ENCODE data around the gene KCNQ1. TPM values are rescaled to one million over a fixed set of nuclear protein-coding genes. Genes with fewer than 3 reads are reported as not detected.

Gene KCNQ1
- total and polyA plus RNA-seq, 2 donors (not counting 1 experiment from before 2014, with no cell fraction given), result 21.5 to 28.8 TPM

GRCh38 chr11:2868506-2869133 is 423.8 kb downstream of the KCNQ1 start:
- Histone ChIP-seq H3K9me3 (ENCODE audit: control extremely low read depth in 1 of 3, control insufficient read depth in 2 of 3, insufficient read depth in 1 of 3, low read length in 2 of 3) (peaks cover 0 to 17% (median 0%) of the 10 kb centered on the region in 3 donors), H3K27me3 (replicated peaks in 1 of 4; ENCODE audit: control extremely low read depth in 1 of 4, control insufficient read depth in 3 of 4, insufficient read depth in 4 of 4, low read length in 3 of 4) (peaks cover 0 to 34% (median 11%) of the 10 kb centered on the region in 4 experiments), H3K36me3 (replicated peaks in 1 of 2; ENCODE audit: control extremely low read depth in 1 of 2, control insufficient read depth in 1 of 2, extremely low read depth in 1 of 2, insufficient read depth in 2 of 2, low read length in 1 of 2) (no peaks in the 10 kb centered on the region), H3K27ac (ENCODE audit: low read length in 2 of 2) (no peak overlapping the region), H2AFZ (ENCODE audit: insufficient read depth, low read depth, low read length, poor library complexity, severe bottlenecking) (peak overlapping the region; percentile 33), H3K9ac (ENCODE audit: low read length) (peak overlapping the region; percentile 3), H4K20me1 (ENCODE audit: control insufficient read depth, insufficient read depth, low read length, poor library complexity, severe bottlenecking) (no peaks in the 10 kb centered on the region), H3K4me2 (replicated peaks; ENCODE audit: low read depth, low read length, poor library complexity, severe bottlenecking) (peak overlapping the region; percentile 53), H3K4me1 (ENCODE audit: control insufficient read depth in 2 of 2, insufficient read depth in 2 of 2, low read length in 2 of 2) (peaks cover 6 to 9% of the 10 kb centered on the region in 2 donors), H3K79me2 (ENCODE audit: control insufficient read depth, insufficient read depth, low read length) (no peaks in the 10 kb centered on the region), H3K4me3 (ENCODE audit: control extremely low read depth in 1 of 5, extremely low read depth in 1 of 5, insufficient read depth in 1 of 5, low read depth in 2 of 5, low read length in 4 of 5) (peak overlapping the region in 2 of 5 experiments; percentile 1 to 38)
- Mint-ChIP-seq H3K4me1 (peaks cover 11% of the 10 kb centered on the region), H3K27ac (no peak overlapping the region), H3K9me3 (ENCODE audit: insufficient read depth) (peaks cover 2% of the 10 kb centered on the region), H3K4me3 (peak overlapping the region; percentile 66), H3K27me3 (peaks cover 46% of the 10 kb centered on the region)
- DNase-seq (no peak), ATAC-seq (ENCODE audit: low read depth) (no peak)
- 12% methylated on average over 12 of the region's 16 CpGs for WGBS (ENCODE audit: insufficient coverage)
- TF ChIP-seq EZH2 (IDR thresholded peaks at IDR 0.05; ENCODE audit: borderline replicate concordance, insufficient read depth, low read depth, low read length, poor library complexity, severe bottlenecking), result no peak
- no peak for TF ChIP-seq CTCF (IDR thresholded peaks at IDR 0.05)
- intact Hi-C loops (cut with micrococcal nuclease), result no loop called here
- POLR2A ChIA-PET, result no interaction called here
- CTCF ChIA-PET, result interaction anchor here (1.0 kb wide), 1 partner anchor 19 kb away, joined by 3 read pairs; no protein-coding TSS in a partner anchor

- WGBS (ENCODE audit: insufficient coverage), result 30% methylated on average over 36 of the region's 37 CpGs
- no peak overlapping the region for H3K27ac Mint-ChIP-seq
Measured at GRCh38 chr11:2869134-2869526, 424.3 kb downstream of the KCNQ1 start.

More at GRCh38 chr11:2869134-2869526, 424.3 kb downstream of the KCNQ1 start:
- Mint-ChIP-seq H3K4me1 (peaks cover 11% of the 10 kb centered on the region), H3K9me3 (ENCODE audit: insufficient read depth) (peaks cover 2% of the 10 kb centered on the region), H3K4me3 (peak overlapping the region; percentile 23), H3K27me3 (peaks cover 45% of the 10 kb centered on the region)
- Histone ChIP-seq H2AFZ (ENCODE audit: insufficient read depth, low read depth, low read length, poor library complexity, severe bottlenecking) (no peak overlapping the region), H3K9ac (ENCODE audit: low read length) (no peak overlapping the region), H4K20me1 (ENCODE audit: control insufficient read depth, insufficient read depth, low read length, poor library complexity, severe bottlenecking) (no peaks in the 10 kb centered on the region), H3K4me2 (replicated peaks; ENCODE audit: low read depth, low read length, poor library complexity, severe bottlenecking) (peak overlapping the region; percentile 53), H3K4me3 (ENCODE audit: control extremely low read depth in 1 of 5, extremely low read depth in 1 of 5, insufficient read depth in 1 of 5, low read depth in 2 of 5, low read length in 4 of 5) (no peak overlapping the region), H3K9me3 (ENCODE audit: control extremely low read depth in 1 of 3, control insufficient read depth in 2 of 3, insufficient read depth in 1 of 3, low read length in 2 of 3) (peaks cover 0 to 17% (median 0%) of the 10 kb centered on the region in 3 donors), H3K27me3 (replicated peaks in 1 of 4; ENCODE audit: control extremely low read depth in 1 of 4, control insufficient read depth in 3 of 4, insufficient read depth in 4 of 4, low read length in 3 of 4) (peaks cover 0 to 33% (median 13%) of the 10 kb centered on the region in 4 experiments), H3K79me2 (ENCODE audit: control insufficient read depth, insufficient read depth, low read length) (no peaks in the 10 kb centered on the region), H3K36me3 (replicated peaks in 1 of 2; ENCODE audit: control extremely low read depth in 1 of 2, control insufficient read depth in 1 of 2, extremely low read depth in 1 of 2, insufficient read depth in 2 of 2, low read length in 1 of 2) (no peaks in the 10 kb centered on the region), H3K4me1 (ENCODE audit: control insufficient read depth in 2 of 2, insufficient read depth in 2 of 2, low read length in 2 of 2) (peaks cover 6 to 9% of the 10 kb centered on the region in 2 donors), H3K27ac (ENCODE audit: low read length in 2 of 2) (no peak overlapping the region)
- POLR2A ChIA-PET, result no interaction called here
- CTCF ChIA-PET, result no interaction called here
- intact Hi-C loops (cut with micrococcal nuclease), result no loop called here
- DNase-seq, result no peak
- TF ChIP-seq CTCF (IDR thresholded peaks at IDR 0.05) (no peak), EZH2 (IDR thresholded peaks at IDR 0.05; ENCODE audit: borderline replicate concordance, insufficient read depth, low read depth, low read length, poor library complexity, severe bottlenecking) (no peak)
- no peak for ATAC-seq (ENCODE audit: low read depth)

All from B cell (primary cell).